Measurements from ENCODE around the gene ZBTB4.

The ZBTB4 gene

DNA sequence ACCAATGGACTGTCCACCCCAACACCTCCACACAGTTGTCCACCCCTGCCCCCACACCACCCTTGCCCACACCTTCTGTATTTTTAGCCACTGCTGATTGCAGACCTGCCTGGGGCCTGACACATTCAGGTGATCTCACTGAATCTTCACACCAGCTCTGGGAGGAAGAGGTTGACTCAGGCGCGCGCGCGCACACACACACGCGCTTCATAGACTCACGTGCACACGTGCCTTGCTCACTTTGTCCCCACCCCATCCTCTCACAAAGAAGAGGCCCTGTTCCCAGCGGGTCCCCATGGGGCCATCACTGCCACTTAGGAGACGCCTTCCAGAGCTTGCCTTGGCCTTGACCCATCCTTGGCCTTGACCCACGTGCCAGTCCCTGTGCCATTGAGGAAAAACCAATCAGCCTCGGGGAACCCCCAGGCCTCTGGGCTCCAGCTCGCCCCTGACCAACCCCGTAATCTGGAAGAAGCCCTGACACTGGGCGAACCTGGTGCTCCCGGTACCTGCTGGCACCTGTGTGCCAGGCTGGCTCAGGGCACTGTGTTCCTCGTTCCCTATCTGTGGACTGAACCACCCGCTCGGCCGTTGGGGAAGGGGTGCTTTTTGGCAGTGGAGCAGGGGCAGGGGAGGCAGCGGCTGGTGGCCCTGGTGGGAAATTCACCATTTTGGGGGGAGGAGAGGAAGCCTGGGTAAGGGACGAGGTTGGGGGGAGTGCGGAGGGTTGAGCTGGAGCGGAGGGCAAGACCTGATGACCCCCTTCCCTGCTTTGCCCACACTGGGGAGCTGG lies 68.6 kb downstream of the ZBTB4 start:
- Histone ChIP-seq H3K27ac (no peak overlapping the region), H3K9ac (no peak overlapping the region)

DNA sequence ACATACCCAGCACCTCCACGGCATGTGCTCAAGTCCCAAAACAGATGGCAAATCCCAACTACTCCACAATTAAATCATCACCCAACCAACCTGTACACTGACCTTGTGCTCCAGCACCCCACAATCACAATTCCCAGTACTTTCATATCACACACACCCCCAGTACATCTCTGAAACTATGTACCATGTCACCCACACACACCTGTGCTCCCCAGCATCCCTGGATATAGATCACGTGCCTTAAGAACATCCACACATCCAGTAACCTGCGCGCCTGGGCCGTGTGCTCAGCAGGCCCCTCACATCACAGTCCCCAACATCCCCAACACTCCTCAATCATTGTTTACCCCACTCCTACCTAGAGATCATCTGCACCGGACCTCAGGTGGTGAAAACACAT lies 69.7 kb downstream of the ZBTB4 start:
- H3K36me3 ChIP-seq (ENCODE audit: insufficient read depth) = no peaks in the 10 kb centered on the region
- no peaks in the 10 kb centered on the region for H3K4me1 ChIP-seq (ENCODE audit: low read depth, poor library complexity, severe bottlenecking)
- no peak overlapping the region for H3K4me3 ChIP-seq (IDR thresholded peaks at IDR 0.05; ENCODE audit: insufficient read depth, low read depth, low read length)
- TF ChIP-seq, protein P1, sequence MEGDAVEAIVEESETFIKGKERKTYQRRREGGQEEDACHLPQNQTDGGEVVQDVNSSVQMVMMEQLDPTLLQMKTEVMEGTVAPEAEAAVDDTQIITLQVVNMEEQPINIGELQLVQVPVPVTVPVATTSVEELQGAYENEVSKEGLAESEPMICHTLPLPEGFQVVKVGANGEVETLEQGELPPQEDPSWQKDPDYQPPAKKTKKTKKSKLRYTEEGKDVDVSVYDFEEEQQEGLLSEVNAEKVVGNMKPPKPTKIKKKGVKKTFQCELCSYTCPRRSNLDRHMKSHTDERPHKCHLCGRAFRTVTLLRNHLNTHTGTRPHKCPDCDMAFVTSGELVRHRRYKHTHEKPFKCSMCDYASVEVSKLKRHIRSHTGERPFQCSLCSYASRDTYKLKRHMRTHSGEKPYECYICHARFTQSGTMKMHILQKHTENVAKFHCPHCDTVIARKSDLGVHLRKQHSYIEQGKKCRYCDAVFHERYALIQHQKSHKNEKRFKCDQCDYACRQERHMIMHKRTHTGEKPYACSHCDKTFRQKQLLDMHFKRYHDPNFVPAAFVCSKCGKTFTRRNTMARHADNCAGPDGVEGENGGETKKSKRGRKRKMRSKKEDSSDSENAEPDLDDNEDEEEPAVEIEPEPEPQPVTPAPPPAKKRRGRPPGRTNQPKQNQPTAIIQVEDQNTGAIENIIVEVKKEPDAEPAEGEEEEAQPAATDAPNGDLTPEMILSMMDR (conservative IDR thresholded peaks at IDR 0.05; ENCODE audit: low read depth, low read length) = no peak
- H2AFZ ChIP-seq (ENCODE audit: low read depth) = no peak overlapping the region
- no peaks in the 10 kb centered on the region for H3K27me3 ChIP-seq (ENCODE audit: insufficient read depth, low read depth)
- no peaks in the 10 kb centered on the region for H4K20me1 ChIP-seq (ENCODE audit: insufficient read depth)
- no peak overlapping the region for H3K9ac ChIP-seq
- no peak overlapping the region for H3K27ac ChIP-seq
- no peaks in the 10 kb centered on the region for H3K79me2 ChIP-seq (ENCODE audit: insufficient read depth, low read depth)
- no peak overlapping the region for H3K4me2 ChIP-seq

More for the DNA sequence above, 68.6 kb downstream of the ZBTB4 start:
- H3K4me3 ChIP-seq (IDR thresholded peaks at IDR 0.05; ENCODE audit: insufficient read depth, low read depth, low read length) = no peak overlapping the region
- H4K20me1 ChIP-seq (ENCODE audit: insufficient read depth) = no peaks in the 10 kb centered on the region
- H3K36me3 ChIP-seq (ENCODE audit: insufficient read depth) = no peaks in the 10 kb centered on the region
- no peaks in the 10 kb centered on the region for H3K4me1 ChIP-seq (ENCODE audit: low read depth, poor library complexity, severe bottlenecking)
- H3K4me2 ChIP-seq = no peak overlapping the region
- TF ChIP-seq, protein P1 (conservative IDR thresholded peaks at IDR 0.05; ENCODE audit: low read depth, low read length) = no peak
- no peaks in the 10 kb centered on the region for H3K27me3 ChIP-seq (ENCODE audit: insufficient read depth, low read depth)
- no peak overlapping the region for H2AFZ ChIP-seq (ENCODE audit: low read depth)
- H3K79me2 ChIP-seq (ENCODE audit: insufficient read depth, low read depth) = no peaks in the 10 kb centered on the region

Measured in KMS-11 (cell line).